Small intestine (tissue), 7 donors: Measurements from ENCODE around the gene PPP1R26. TPM values are rescaled to one million over a fixed set of nuclear protein-coding genes. Genes with fewer than 3 reads are reported as not detected.

Experiments
- DNase-seq, 2 donors: peaks; one replicate each; pipeline versions ENCODE4 v3.0.0 to v3.0.0-alpha.2; 2013
- FAIRE-seq: peaks from 2 replicates; lab custom pipeline; 2012; peaks lifted over from hg19 to GRCh38; lab: Jason Lieb, UNC
- H3K27ac ChIP-seq, 3 donors: one replicate each; pipeline ENCODE4 v1.5.1; 2013; ENCODE audit warnings: low read length in 2 of 3, mild to moderate bottlenecking in 2 of 3, control low read depth in 1 of 3, inconsistent platforms in 1 of 3, low read depth in 1 of 3, moderate library complexity in 1 of 3
- H3K27me3 ChIP-seq, 3 donors: one replicate each; pipeline ENCODE4 v1.6.1; 2013; ENCODE audit warnings: low read length in 3 of 3, inconsistent platforms in 1 of 3; ENCODE audit not compliant: control insufficient read depth in 3 of 3, insufficient read depth in 3 of 3
- H3K36me3 ChIP-seq, 3 donors: one replicate each; pipeline ENCODE4 v1.6.1; 2013; ENCODE audit warnings: low read length in 3 of 3, inconsistent platforms in 1 of 3, low read depth in 1 of 3, mild to moderate bottlenecking in 1 of 3, moderate library complexity in 1 of 3; ENCODE audit not compliant: control insufficient read depth in 3 of 3, insufficient read depth in 2 of 3
- H3K4me1 ChIP-seq, 3 donors: one replicate each; pipeline ENCODE4 v1.6.1; 2013; ENCODE audit warnings: low read length in 2 of 3, inconsistent platforms in 1 of 3, low read depth in 1 of 3, mild to moderate bottlenecking in 1 of 3, moderate library complexity in 1 of 3; ENCODE audit not compliant: control insufficient read depth in 3 of 3, insufficient read depth in 2 of 3
- H3K4me3 ChIP-seq, 3 donors: one replicate each; pipeline ENCODE4 v1.5.1; 2013; ENCODE audit warnings: low read length in 3 of 3, control low read depth in 1 of 3, inconsistent platforms in 1 of 3, low read depth in 1 of 3, mild to moderate bottlenecking in 1 of 3, moderate library complexity in 1 of 3
- H3K9me3 ChIP-seq, 2 donors: one replicate each; pipeline ENCODE4 v1.6.1; 2013; ENCODE audit warnings: low read depth in 1 of 2, low read length in 1 of 2; ENCODE audit not compliant: control insufficient read depth in 2 of 2, insufficient read depth in 1 of 2
- WGBS, 3 donors: extraction: QIAGEN DNeasy Blood & Tissue Kit; methylation state at CpG; one replicate each; pipeline ENCODE4 v1.1.7; 2013; 5-methylcytosine and 5-hydroxymethylcytosine counted together
- polyA plus RNA-seq, 4 donors: library from polyadenylated mRNA; stranded (reverse) in 3 of 4; unstranded in 1 of 4; fragments of 200-250 nt in 3 of 4; fragments of 120-200 nt in 1 of 4; gene quantifications; one replicate each; pipeline versions ENCODE4 v1.2.1 to v1.2.3, GENCODE V29; 2013
- donor health status: healthy with polysubstance abuse.
- donor health status: control.
- donor health status: control.
- donor health status: Bipolar disorder and iron deficiency.
- donor health status: healthy.

The PPP1R26 gene
- polyA plus RNA-seq, 4 donors, result 6.5 to 16.6 (median 10.0) TPM

GRCh38 chr9:135522137-135522877 lies 42.7 kb downstream of the PPP1R26 start:
- Histone ChIP-seq H3K27me3 (peaks cover 0 to 1% (median 0%) of the 10 kb centered on the region in 3 donors), H3K27ac (no peak overlapping the region), H3K9me3 (no peaks in the 10 kb centered on the region), H3K4me3 (no peak overlapping the region), H3K36me3 (no peaks in the 10 kb centered on the region), H3K4me1 (no peaks in the 10 kb centered on the region)
- WGBS, 3 donors, result 60 to 69% (median 62%) methylated on average over 16 of the region's 16 CpGs
- DNase-seq (no peak), FAIRE-seq (no peak)

GRCh38 chr9:135522931-135523330 lies 43.3 kb downstream of the PPP1R26 start:
- Histone ChIP-seq H3K4me3 (no peak overlapping the region), H3K9me3 (no peaks in the 10 kb centered on the region), H3K27ac (no peak overlapping the region), H3K4me1 (no peaks in the 10 kb centered on the region), H3K36me3 (no peaks in the 10 kb centered on the region), H3K27me3 (peaks cover 0 to 1% (median 0%) of the 10 kb centered on the region in 3 donors)
- DNase-seq (no peak), FAIRE-seq (no peak)
- 67 to 77% (median 70%) methylated on average over 17 of the region's 17 CpGs for WGBS, 3 donors

- Histone ChIP-seq H3K27ac (no peak overlapping the region), H3K27me3 (peaks cover 0 to 1% (median 0%) of the 10 kb centered on the region in 3 donors), H3K36me3 (no peaks in the 10 kb centered on the region), H3K4me3 (no peak overlapping the region), H3K4me1 (no peaks in the 10 kb centered on the region), H3K9me3 (no peaks in the 10 kb centered on the region)
- FAIRE-seq, result no peak
- 64 to 66% (median 65%) methylated on average over 19 to 21 of the region's 21 CpGs for WGBS, 3 donors
- no peak for DNase-seq
Measured at GRCh38 chr9:135523521-135524129, 44.0 kb downstream of the PPP1R26 start.

- H3K4me1 ChIP-seq, result no peaks in the 10 kb centered on the region
- FAIRE-seq, result no peak
- WGBS, 3 donors, result 51 to 63% (median 59%) methylated on average over 27 of the region's 27 CpGs
Measured at GRCh38 chr9:135524130-135524861, 44.7 kb downstream of the PPP1R26 start.

GRCh38 chr9:135525241-135526088 lies 45.9 kb downstream of the PPP1R26 start:
- Histone ChIP-seq H3K27me3 (no peaks in the 10 kb centered on the region), H3K27ac (no peak overlapping the region), H3K9me3 (no peaks in the 10 kb centered on the region), H3K36me3 (no peaks in the 10 kb centered on the region), H3K4me1 (no peaks in the 10 kb centered on the region), H3K4me3 (no peak overlapping the region)
- DNase-seq (no peak), FAIRE-seq (no peak)
- 77 to 82% (median 79%) methylated on average over 27 to 31 of the region's 31 CpGs for WGBS, 3 donors

More at GRCh38 chr9:135524130-135524861, 44.7 kb downstream of the PPP1R26 start:
- Histone ChIP-seq H3K36me3 (no peaks in the 10 kb centered on the region), H3K9me3 (no peaks in the 10 kb centered on the region), H3K27ac (no peak overlapping the region), H3K27me3 (peaks cover 0 to 1% (median 0%) of the 10 kb centered on the region in 3 donors), H3K4me3 (no peak overlapping the region)
- DNase-seq, result no peak

GRCh38 chr9:135526089-135526729 lies 46.6 kb downstream of the PPP1R26 start:
- no peak overlapping the region for H3K4me3 ChIP-seq
- no peak for FAIRE-seq
- no peaks in the 10 kb centered on the region for H3K4me1 ChIP-seq
- no peak for DNase-seq
- WGBS, 3 donors, result 67 to 78% (median 68%) methylated on average over 8 to 11 of the region's 11 CpGs
- H3K36me3 ChIP-seq, result no peaks in the 10 kb centered on the region
- H3K9me3 ChIP-seq, result no peaks in the 10 kb centered on the region
- no peak overlapping the region for H3K27ac ChIP-seq
- H3K27me3 ChIP-seq, result no peaks in the 10 kb centered on the region

GRCh38 chr9:135526730-135527571 lies 47.4 kb downstream of the PPP1R26 start:
- no peak overlapping the region for H3K27ac ChIP-seq
- no peaks in the 10 kb centered on the region for H3K9me3 ChIP-seq
- H3K4me1 ChIP-seq, result no peaks in the 10 kb centered on the region
- WGBS, 3 donors, result 59 to 67% (median 62%) methylated on average over 27 to 30 of the region's 30 CpGs
- no peaks in the 10 kb centered on the region for H3K36me3 ChIP-seq
- DNase-seq, result no peak
- H3K4me3 ChIP-seq, result no peak overlapping the region
- FAIRE-seq, result no peak
- H3K27me3 ChIP-seq, result no peaks in the 10 kb centered on the region
